ENCODE results near the gene NDUFB10.
"Not testable (repeated sequence)": the region's sequence is repeated elsewhere in the genome, so short reads cannot be mapped to it uniquely, and the experiment has no call there.

NDUFB10 gene

GRCh38 chr16:1944612-1945199 is 14.6 kb upstream of the NDUFB10 start:
- DNase-seq (no peak), ATAC-seq (replicated peaks) (no peak)
- Mint-ChIP-seq H3K36me3 (ENCODE audit: insufficient read depth) (peaks cover 7% of the 10 kb centered on the region), H3K27ac (peak overlapping the region in 1 of 2 donors; percentile 67), H3K4me3 (peak overlapping the region; percentile 51 to 64), H3K9me3 (no peaks in the 10 kb centered on the region), H3K27me3 (no peaks in the 10 kb centered on the region), H3K4me1 (ENCODE audit: low read depth in 2 of 2) (peaks cover 9 to 13% of the 10 kb centered on the region in 2 donors)

GRCh38 chr16:1945559-1946391 is 13.6 kb upstream of the NDUFB10 start:
- Mint-ChIP-seq H3K4me1 (ENCODE audit: low read depth in 2 of 2) (peaks cover 9 to 13% of the 10 kb centered on the region in 2 donors), H3K27me3 (peaks cover 0 to 1% of the 10 kb centered on the region in 2 donors), H3K4me3 (no peak overlapping the region), H3K36me3 (ENCODE audit: insufficient read depth) (no peaks in the 10 kb centered on the region), H3K27ac (no peak overlapping the region), H3K9me3 (no peaks in the 10 kb centered on the region)
- no peak for ATAC-seq (replicated peaks)
- DNase-seq = no peak

- Mint-ChIP-seq H3K9me3 (no peaks in the 10 kb centered on the region), H3K4me3 (no peak overlapping the region), H3K4me1 (ENCODE audit: low read depth in 2 of 2) (peaks cover 9 to 11% of the 10 kb centered on the region in 2 donors), H3K36me3 (ENCODE audit: insufficient read depth) (no peaks in the 10 kb centered on the region), H3K27ac (no peak overlapping the region), H3K27me3 (peaks cover 0 to 8% of the 10 kb centered on the region in 2 donors)
- ATAC-seq (replicated peaks) (no peak), DNase-seq (no peak)
Measured at GRCh38 chr16:1946495-1947368, 12.6 kb upstream of the NDUFB10 start.

DNA sequence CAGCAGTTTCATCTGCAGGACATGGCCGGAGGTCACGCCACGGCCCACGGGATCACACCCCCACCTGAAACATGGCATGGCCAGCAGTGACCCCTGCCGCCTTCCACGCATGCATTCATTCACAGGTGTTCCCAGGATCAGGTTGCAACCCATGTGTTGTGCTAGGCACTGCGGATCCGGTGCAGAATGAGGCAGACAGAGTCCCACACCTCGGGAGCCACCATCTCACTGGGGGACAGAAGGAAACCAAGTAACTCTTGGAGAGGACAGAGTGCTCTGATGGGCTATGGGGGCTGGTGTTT is 12.0 kb upstream of the NDUFB10 start:
- ATAC-seq (replicated peaks) (no peak), DNase-seq (no peak)
- no peaks in the 10 kb centered on the region for H3K9me3 Mint-ChIP-seq
- H3K4me3 Mint-ChIP-seq = no peak overlapping the region
- no peaks in the 10 kb centered on the region for H3K36me3 Mint-ChIP-seq (ENCODE audit: insufficient read depth)
- peaks cover 0 to 8% of the 10 kb centered on the region in 2 donors for H3K27me3 Mint-ChIP-seq
- H3K27ac Mint-ChIP-seq = no peak overlapping the region
- peaks cover 8 to 9% of the 10 kb centered on the region in 2 donors for H3K4me1 Mint-ChIP-seq (ENCODE audit: low read depth in 2 of 2)

DNA sequence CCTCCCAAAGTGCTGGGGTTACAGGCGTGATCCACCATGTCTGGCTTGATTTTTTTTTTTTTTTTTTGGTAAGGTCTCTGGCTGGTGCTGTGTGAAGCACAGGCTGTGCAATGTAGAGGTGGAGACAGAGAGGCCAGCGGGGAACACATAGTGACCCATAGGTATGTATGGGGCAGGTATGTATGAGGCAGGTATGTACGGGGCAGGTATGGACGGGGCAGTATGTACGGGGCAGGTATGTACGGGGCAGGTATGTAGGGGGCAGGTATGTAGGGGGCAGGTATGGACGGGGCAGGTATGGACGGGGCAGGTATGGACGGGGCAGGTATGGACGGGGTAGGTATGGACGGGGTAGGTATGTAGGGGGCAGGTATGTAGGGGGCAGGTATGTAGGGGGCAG is 9.8 kb upstream of the NDUFB10 start:
- Mint-ChIP-seq H3K4me3 (no peak overlapping the region), H3K27me3 (peaks cover 0 to 8% of the 10 kb centered on the region in 2 donors), H3K9me3 (no peaks in the 10 kb centered on the region), H3K36me3 (ENCODE audit: insufficient read depth) (no peaks in the 10 kb centered on the region), H3K4me1 (ENCODE audit: low read depth in 2 of 2) (peaks cover 0 to 1% of the 10 kb centered on the region in 2 donors), H3K27ac (no peak overlapping the region)
- DNase-seq (no peak), ATAC-seq (replicated peaks) (no peak)

- Mint-ChIP-seq H3K27me3 (peaks cover 0 to 8% of the 10 kb centered on the region in 2 donors), H3K9me3 (no peaks in the 10 kb centered on the region), H3K4me3 (no peak overlapping the region), H3K36me3 (ENCODE audit: insufficient read depth) (no peaks in the 10 kb centered on the region), H3K4me1 (ENCODE audit: low read depth in 2 of 2) (no peaks in the 10 kb centered on the region), H3K27ac (no peak overlapping the region)
- no peak for DNase-seq
- no peak for ATAC-seq (replicated peaks)
Measured at GRCh38 chr16:1950047-1950446, 9.3 kb upstream of the NDUFB10 start.

DNA sequence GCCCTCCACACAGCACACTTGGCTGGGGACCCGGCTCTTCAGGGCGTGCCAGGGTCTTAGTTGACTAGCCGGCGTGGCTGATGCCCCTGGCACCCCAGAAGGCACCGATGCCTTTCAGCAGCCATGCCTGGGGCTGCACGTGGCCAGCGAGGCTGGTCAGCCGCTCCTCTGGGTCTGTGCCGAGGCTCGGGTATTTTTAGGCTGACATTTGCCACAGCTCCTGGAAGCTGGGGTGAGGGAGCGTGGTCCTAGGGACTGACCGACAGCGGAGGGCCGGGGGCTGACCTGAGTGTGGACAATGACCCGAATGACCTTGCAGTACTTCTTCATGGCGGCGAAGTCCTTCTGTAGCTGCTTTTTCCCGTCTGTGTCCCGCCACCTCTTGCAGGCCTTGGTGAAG is 8.8 kb upstream of the NDUFB10 start:
- Mint-ChIP-seq H3K27ac (no peak overlapping the region), H3K4me1 (ENCODE audit: low read depth in 2 of 2) (no peaks in the 10 kb centered on the region), H3K9me3 (no peaks in the 10 kb centered on the region), H3K27me3 (peaks cover 0 to 8% of the 10 kb centered on the region in 2 donors), H3K4me3 (no peak overlapping the region), H3K36me3 (ENCODE audit: insufficient read depth) (no peaks in the 10 kb centered on the region)
- ATAC-seq (replicated peaks) (no peak), DNase-seq (no peak)

DNA sequence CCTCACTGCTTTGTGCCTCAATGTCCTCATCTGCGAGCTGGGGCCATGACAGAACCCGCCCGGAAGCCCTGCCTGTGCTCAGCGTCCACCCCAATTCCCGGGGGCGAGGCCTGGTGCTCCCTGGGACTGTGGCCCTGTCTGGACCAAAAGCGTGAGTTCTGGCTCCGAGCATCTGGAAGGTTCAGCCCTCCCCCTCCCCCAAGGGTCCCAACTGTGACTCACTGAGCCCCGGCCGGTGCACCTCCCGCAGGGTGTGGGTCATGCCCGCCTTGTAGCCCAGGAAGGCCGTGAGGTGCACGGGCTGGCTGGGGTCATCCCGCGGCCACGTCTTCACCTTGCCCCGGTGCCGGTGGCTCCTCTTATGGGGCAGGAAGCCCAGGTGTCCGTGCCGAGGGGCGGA is 5.6 kb upstream of the NDUFB10 start:
- ATAC-seq (replicated peaks) (no peak), DNase-seq (no peak)
- H3K9me3 Mint-ChIP-seq = no peaks in the 10 kb centered on the region
- H3K4me1 Mint-ChIP-seq (ENCODE audit: low read depth in 2 of 2) = no peaks in the 10 kb centered on the region
- no peak overlapping the region for H3K4me3 Mint-ChIP-seq
- H3K27ac Mint-ChIP-seq = no peak overlapping the region
- H3K27me3 Mint-ChIP-seq = peaks cover 0 to 8% of the 10 kb centered on the region in 2 donors
- H3K36me3 Mint-ChIP-seq (ENCODE audit: insufficient read depth) = no peaks in the 10 kb centered on the region

DNA sequence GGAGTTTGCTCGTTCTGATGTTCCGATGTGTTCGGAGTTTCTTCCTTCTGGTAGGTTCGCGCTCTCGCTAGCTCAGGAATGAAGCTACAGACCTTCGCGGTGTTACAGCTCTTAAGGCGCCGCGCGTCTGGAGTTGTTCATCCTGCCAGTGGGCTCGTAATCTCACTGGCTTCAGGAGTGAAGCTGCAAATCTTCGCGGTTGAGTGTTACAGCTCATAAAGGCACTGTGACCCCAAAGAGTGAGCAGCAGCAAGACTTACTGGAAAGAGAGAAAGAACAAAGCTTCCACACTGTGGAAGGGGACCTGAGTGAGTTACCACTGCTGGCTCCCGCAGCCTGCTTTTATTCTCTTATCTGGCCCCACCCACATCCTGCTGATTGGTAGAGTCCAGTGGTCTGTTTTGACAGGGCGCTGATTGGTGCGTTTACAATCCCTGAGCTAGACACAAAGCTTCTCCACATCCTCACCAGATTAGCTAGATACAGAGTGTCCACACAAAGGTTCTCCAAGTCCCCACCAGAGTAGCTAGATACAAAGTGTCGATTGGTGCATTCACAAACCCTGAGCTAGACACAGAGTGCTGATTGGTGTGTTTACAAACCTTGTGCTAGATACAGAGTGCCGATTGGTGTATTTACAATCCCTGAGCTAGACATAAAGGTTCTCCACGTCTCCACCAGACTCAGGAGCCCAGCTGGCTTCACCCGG is 1.8 kb upstream of the NDUFB10 start:
- Mint-ChIP-seq H3K36me3 (ENCODE audit: insufficient read depth) (peaks cover 27% of the 10 kb centered on the region), H3K4me1 (ENCODE audit: low read depth in 2 of 2) (peaks cover 22 to 25% of the 10 kb centered on the region in 2 donors)
- DNase-seq; H3K27ac Mint-ChIP-seq; H3K4me3 Mint-ChIP-seq; ATAC-seq (replicated peaks); H3K9me3 Mint-ChIP-seq; H3K27me3 Mint-ChIP-seq: not testable (repeated sequence)

- H3K27ac Mint-ChIP-seq; ATAC-seq (replicated peaks); H3K4me3 Mint-ChIP-seq; H3K27me3 Mint-ChIP-seq; DNase-seq; H3K9me3 Mint-ChIP-seq: not testable (repeated sequence)
- Mint-ChIP-seq H3K4me1 (ENCODE audit: low read depth in 2 of 2) (peaks cover 22 to 30% of the 10 kb centered on the region in 2 donors), H3K36me3 (ENCODE audit: insufficient read depth) (peaks cover 32% of the 10 kb centered on the region)
Measured at GRCh38 chr16:1958143-1958491, 1.2 kb upstream of the NDUFB10 start.

GRCh38 chr16:1958715-1959268 is 546 bp upstream of the NDUFB10 start:
- no peaks in the 10 kb centered on the region for H3K27me3 Mint-ChIP-seq
- peak overlapping the region; percentile 94 to 95 for H3K4me3 Mint-ChIP-seq
- ATAC-seq (replicated peaks) = no peak
- H3K27ac Mint-ChIP-seq = peak overlapping the region; percentile 98 to 99
- no peaks in the 10 kb centered on the region for H3K9me3 Mint-ChIP-seq
- H3K4me1 Mint-ChIP-seq (ENCODE audit: low read depth in 2 of 2) = peaks cover 27 to 37% of the 10 kb centered on the region in 2 donors
- peaks cover 39% of the 10 kb centered on the region for H3K36me3 Mint-ChIP-seq (ENCODE audit: insufficient read depth)
- no peak for DNase-seq

DNA sequence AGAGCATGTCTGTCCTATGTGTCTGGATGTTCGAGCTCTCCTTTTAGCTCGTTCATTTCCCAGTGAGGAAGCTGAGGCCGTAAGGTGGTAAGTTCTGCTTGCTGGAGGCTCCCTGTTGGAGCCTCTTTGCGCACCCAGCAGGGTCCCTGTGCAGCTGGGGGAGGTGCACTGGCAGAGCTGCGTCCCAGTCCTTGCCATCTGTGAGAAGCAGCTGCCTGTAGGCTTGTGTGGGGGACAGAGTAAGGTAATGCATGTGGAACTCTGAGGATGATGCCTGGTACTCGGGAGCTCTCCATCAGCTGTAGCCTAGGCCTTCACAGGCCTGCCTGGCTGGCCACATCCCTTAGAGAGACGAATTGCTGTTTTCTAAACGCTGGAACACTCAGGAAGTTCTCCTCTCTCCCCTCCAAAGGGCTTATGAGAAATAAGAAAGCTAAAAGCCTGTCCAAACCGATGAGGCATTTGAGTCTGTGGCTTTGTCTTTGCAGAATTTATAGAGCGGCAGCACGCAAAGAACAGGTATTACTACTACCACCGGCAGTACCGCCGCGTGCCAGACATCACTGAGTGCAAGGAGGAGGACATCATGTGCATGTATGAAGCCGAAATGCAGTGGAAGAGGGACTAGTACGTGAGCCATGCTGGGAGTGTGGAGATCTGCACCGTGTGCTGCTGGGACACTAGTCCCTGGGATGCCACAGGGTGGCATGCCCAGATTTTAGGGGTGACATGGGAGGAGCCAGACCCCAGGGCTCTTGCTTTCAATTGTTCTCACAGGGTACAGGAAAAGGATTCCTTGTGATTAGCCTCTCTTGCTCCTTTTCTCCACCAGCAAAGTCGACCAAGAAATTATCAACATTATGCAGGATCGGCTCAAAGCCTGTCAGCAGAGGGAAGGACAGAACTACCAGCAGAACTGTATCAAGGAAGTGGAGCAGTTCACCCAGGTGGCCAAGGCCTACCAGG is 1.6 kb downstream of the NDUFB10 start:
- peak overlapping the region; percentile 98 to 99 for H3K27ac Mint-ChIP-seq
- H3K4me1 Mint-ChIP-seq (ENCODE audit: low read depth in 2 of 2) = peaks cover 43 to 53% of the 10 kb centered on the region in 2 donors
- ATAC-seq (replicated peaks) (no peak), DNase-seq (peak in 2 of 3 experiments; percentile 31 to 40)
- H3K27me3 Mint-ChIP-seq = no peaks in the 10 kb centered on the region
- peak overlapping the region; percentile 94 to 95 for H3K4me3 Mint-ChIP-seq
- peaks cover 61% of the 10 kb centered on the region for H3K36me3 Mint-ChIP-seq (ENCODE audit: insufficient read depth)
- H3K9me3 Mint-ChIP-seq = no peaks in the 10 kb centered on the region
